Tibial nerve (tissue), 3 donors: ENCODE results near the gene SLC39A11.

Source experiments
- POLR2A ChIP-seq, 2 donors: fragments of 450-650 bp; IDR thresholded peaks; one replicate each; pipeline ENCODE4 v1.6.1; 2017; ENCODE audit warnings: antibody characterized with exemption in 2 of 2, mild to moderate bottlenecking in 2 of 2, moderate library complexity in 2 of 2
- TF ChIP-seq, protein P1 (sequence below), 5 experiments: fragments of 200-600 bp in 3 of 5; fragments of 450-650 bp in 2 of 5; sonication (generic) in 3 of 5; IDR thresholded peaks; one replicate each; pipeline ENCODE4 v1.5.1; 2016 to 2019; ENCODE audit warnings: antibody characterized with exemption in 5 of 5, mild to moderate bottlenecking in 3 of 5, moderate library complexity in 2 of 5

DNA sequence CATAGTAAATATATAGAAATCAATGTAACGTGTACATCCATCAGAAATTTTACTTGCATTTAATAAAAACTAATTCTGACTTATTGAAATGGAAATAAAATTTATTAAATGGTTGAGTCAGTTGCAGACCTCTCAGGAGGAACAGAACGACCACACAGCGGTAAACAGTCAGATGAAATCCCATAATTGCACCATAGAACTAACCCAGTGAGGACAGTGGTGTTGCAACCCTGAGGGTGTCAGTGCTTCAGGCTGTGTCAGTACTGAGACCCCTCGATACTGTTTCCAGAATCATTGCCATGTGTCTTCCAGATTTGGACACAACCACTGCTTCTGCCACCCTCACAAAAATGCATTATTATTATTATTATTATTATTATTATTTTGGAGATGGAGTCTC, 43.3 kb upstream of the SLC39A11 start:
- TF ChIP-seq, protein P1, sequence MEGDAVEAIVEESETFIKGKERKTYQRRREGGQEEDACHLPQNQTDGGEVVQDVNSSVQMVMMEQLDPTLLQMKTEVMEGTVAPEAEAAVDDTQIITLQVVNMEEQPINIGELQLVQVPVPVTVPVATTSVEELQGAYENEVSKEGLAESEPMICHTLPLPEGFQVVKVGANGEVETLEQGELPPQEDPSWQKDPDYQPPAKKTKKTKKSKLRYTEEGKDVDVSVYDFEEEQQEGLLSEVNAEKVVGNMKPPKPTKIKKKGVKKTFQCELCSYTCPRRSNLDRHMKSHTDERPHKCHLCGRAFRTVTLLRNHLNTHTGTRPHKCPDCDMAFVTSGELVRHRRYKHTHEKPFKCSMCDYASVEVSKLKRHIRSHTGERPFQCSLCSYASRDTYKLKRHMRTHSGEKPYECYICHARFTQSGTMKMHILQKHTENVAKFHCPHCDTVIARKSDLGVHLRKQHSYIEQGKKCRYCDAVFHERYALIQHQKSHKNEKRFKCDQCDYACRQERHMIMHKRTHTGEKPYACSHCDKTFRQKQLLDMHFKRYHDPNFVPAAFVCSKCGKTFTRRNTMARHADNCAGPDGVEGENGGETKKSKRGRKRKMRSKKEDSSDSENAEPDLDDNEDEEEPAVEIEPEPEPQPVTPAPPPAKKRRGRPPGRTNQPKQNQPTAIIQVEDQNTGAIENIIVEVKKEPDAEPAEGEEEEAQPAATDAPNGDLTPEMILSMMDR (IDR thresholded peaks at IDR 0.05), result no peak
- no peak for TF ChIP-seq POLR2A (IDR thresholded peaks at IDR 0.05)
